ENCODE measurements around the gene EVPLL. TPM values are rescaled to one million over a fixed set of nuclear protein-coding genes. Genes with fewer than 3 reads are reported as not detected.

Gene EVPLL
- total and polyA plus RNA-seq, 2 of the 4 experiments (the other 2 are of a cell fraction) = not detected

GRCh38 chr17:18361837-18362697 is 15.5 kb upstream of the EVPLL start:
- H2BK20ac ChIP-seq (ENCODE audit: low read depth, low read length) = no peak overlapping the region
- no peak overlapping the region for H2BK120ac ChIP-seq (ENCODE audit: low read depth, low read length)
- no peak overlapping the region for H3K9ac ChIP-seq (ENCODE audit: low read depth, low read length)
- H2AK5ac ChIP-seq (ENCODE audit: low read depth, low read length) = no peak overlapping the region
- DNase-seq (no peak), ATAC-seq (ENCODE audit: low read depth) (no peak)
- H3K36me3 ChIP-seq (ENCODE audit: control insufficient read depth, insufficient read depth, low read length) = no peaks in the 10 kb centered on the region
- in situ Hi-C loops (cut with MboI; ENCODE audit: low sequenced_read_pairs) = no loop called here
- H2BK15ac ChIP-seq (ENCODE audit: low read depth, low read length) = no peak overlapping the region
- H3K18ac ChIP-seq (ENCODE audit: low read depth, low read length) = no peak overlapping the region
- H2AFZ ChIP-seq (replicated peaks; ENCODE audit: low read length, poor library complexity) = peak overlapping the region; percentile 88
- peak overlapping the region; percentile 52 for H2AK9ac ChIP-seq (replicated peaks; ENCODE audit: low read depth, low read length, poor library complexity)
- no peak overlapping the region for H4K5ac ChIP-seq (ENCODE audit: low read depth, low read length)
- no peak overlapping the region for H3K4ac ChIP-seq (ENCODE audit: low read depth, low read length)
- H3K23ac ChIP-seq (ENCODE audit: low read depth, low read length) = 0 out of 2 replicates have a peak overlapping the region, but pooled peaks have one; percentile 52
- H4K8ac ChIP-seq (ENCODE audit: low read depth in 2 of 2, low read length in 2 of 2) = peak overlapping the region in 1 of 2 experiments; percentile 47; a peak in 2 of 4 replicates
- H4K91ac ChIP-seq (ENCODE audit: insufficient read depth, low read depth, low read length) = no peak overlapping the region
- H3K56ac ChIP-seq (ENCODE audit: extremely low read depth, insufficient read depth, low read length) = no peak overlapping the region
- H3K27me3 ChIP-seq (ENCODE audit: control insufficient read depth, insufficient read depth, low read length) = no peaks in the 10 kb centered on the region
- no peaks in the 10 kb centered on the region for H4K20me1 ChIP-seq (ENCODE audit: insufficient read depth, low read length)
- 0 out of 2 replicates have a peak, but pooled peaks cover 2% of the 10 kb centered on the region for H3K9me1 ChIP-seq (ENCODE audit: insufficient read depth, low read length)
- H3K79me1 ChIP-seq (ENCODE audit: low read depth in 1 of 2, low read length in 2 of 2) = peaks cover 6 to 11% of the 10 kb centered on the region in 2 experiments; a peak in 3 of 4 replicates
- H3K9me3 ChIP-seq (ENCODE audit: control insufficient read depth, insufficient read depth, low read length) = no peaks in the 10 kb centered on the region
- H3K4me2 ChIP-seq (ENCODE audit: low read depth, low read length) = peak overlapping the region; percentile 81; the same call in 1 of the 2 replicates
- peak overlapping the region; percentile 10; the same call in 1 of the 2 replicates for H3K14ac ChIP-seq (replicated peaks; ENCODE audit: low read depth, low read length)
- no peak overlapping the region for H2BK5ac ChIP-seq (ENCODE audit: low read depth, low read length, poor library complexity, severe bottlenecking)
- intact Hi-C loops (cut with micrococcal nuclease) = no loop called here
- 51 to 100% methylated on average over 2 to 7 of the region's 15 CpGs for WGBS, 2 experiments (ENCODE audit: extremely low coverage in 2 of 2, insufficient read length in 1 of 2)
- no peak overlapping the region for H3K27ac ChIP-seq (ENCODE audit: insufficient read depth, low read length)
- dilution Hi-C loops (cut with HindIII; ENCODE audit: low sequenced_read_pairs, unreplicated experiment) = no loop called here
- ChIA-PET CTCF (no interaction called here), POLR2A (ENCODE audit: unreplicated experiment) (no interaction called here)
- peak overlapping the region; percentile 62; the same call in 1 of the 2 replicates for H3K4me3 ChIP-seq (ENCODE audit: insufficient read depth, low read depth, low read length)
- H3K4me1 ChIP-seq (ENCODE audit: control insufficient read depth, insufficient read depth, low read length) = peaks cover 3% of the 10 kb centered on the region; the same call in 1 of the 2 replicates
- no TSS peak for BruUV-seq (replicated peaks)
- TF ChIP-seq FOS (IDR thresholded peaks at IDR 0.05; ENCODE audit: low read depth, low read length) (no peak), CHD1 (IDR thresholded peaks at IDR 0.05; ENCODE audit: low read depth, low read length) (no peak), RAD21 (IDR thresholded peaks at IDR 0.05; ENCODE audit: low read length) (no peak), POLR2A (IDR thresholded peaks at IDR 0.05; ENCODE audit: low read depth, low read length) (no peak), CEBPB (IDR thresholded peaks at IDR 0.05; ENCODE audit: low read depth, low read length) (no peak), SMC3 (IDR thresholded peaks at IDR 0.05; ENCODE audit: low read depth, low read length) (no peak), USF2 (IDR thresholded peaks at IDR 0.05; ENCODE audit: low read depth, low read length) (no peak), MAFK (IDR thresholded peaks at IDR 0.05; ENCODE audit: low read depth, low read length) (no peak), NFE2L2 (IDR thresholded peaks at IDR 0.05; ENCODE audit: low read depth, low read length) (no peak), BHLHE40 (IDR thresholded peaks at IDR 0.05; ENCODE audit: low read depth, low read length) (no peak), RCOR1 (IDR thresholded peaks at IDR 0.05; ENCODE audit: insufficient replicate concordance, low read length) (no peak), MAZ (IDR thresholded peaks at IDR 0.05; ENCODE audit: borderline replicate concordance, low read depth, low read length) (no peak), CTCF (conservative IDR thresholded peaks at IDR 0.05; ENCODE audit: low read depth, low read length) (no peak)
- TF ChIP-seq, protein P1, sequence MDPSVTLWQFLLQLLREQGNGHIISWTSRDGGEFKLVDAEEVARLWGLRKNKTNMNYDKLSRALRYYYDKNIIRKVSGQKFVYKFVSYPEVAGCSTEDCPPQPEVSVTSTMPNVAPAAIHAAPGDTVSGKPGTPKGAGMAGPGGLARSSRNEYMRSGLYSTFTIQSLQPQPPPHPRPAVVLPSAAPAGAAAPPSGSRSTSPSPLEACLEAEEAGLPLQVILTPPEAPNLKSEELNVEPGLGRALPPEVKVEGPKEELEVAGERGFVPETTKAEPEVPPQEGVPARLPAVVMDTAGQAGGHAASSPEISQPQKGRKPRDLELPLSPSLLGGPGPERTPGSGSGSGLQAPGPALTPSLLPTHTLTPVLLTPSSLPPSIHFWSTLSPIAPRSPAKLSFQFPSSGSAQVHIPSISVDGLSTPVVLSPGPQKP (IDR thresholded peaks at IDR 0.05; ENCODE audit: borderline replicate concordance, low read depth, low read length) = no peak
